Neural crest cell (in vitro differentiated cells): ENCODE measurements around the gene PFKL. TPM values are rescaled to one million over a fixed set of nuclear protein-coding genes. Genes with fewer than 3 reads are reported as not detected.

Experiments used
- DNase-seq: peaks from one replicate; pipeline ENCODE4 v3.0.0; 2021; ENCODE audit warnings: low read depth, mixed read lengths, low spot score
- H3K27ac Mint-ChIP-seq: one replicate; pipeline ENCODE4 v1.8.0; 2021; ENCODE audit warnings: mild to moderate bottlenecking, mixed read lengths; ENCODE audit not compliant: unreplicated experiment
- H3K27me3 Mint-ChIP-seq: 2 replicates; pipeline ENCODE4 v1.8.0; 2021; ENCODE audit warnings: low read depth, mild to moderate bottlenecking, mixed read lengths
- H3K36me3 Mint-ChIP-seq: 2 replicates; pipeline ENCODE4 v1.8.0; 2021; ENCODE audit warnings: low read depth, mild to moderate bottlenecking, mixed read lengths
- H3K4me1 Mint-ChIP-seq: 2 replicates; pipeline ENCODE4 v1.8.0; 2021; ENCODE audit warnings: mixed read lengths
- H3K4me3 Mint-ChIP-seq: one replicate; pipeline ENCODE4 v1.8.0; 2021; ENCODE audit warnings: mild to moderate bottlenecking, mixed read lengths
- H3K9me3 Mint-ChIP-seq: 2 replicates; pipeline ENCODE4 v1.8.0; 2021; ENCODE audit warnings: mixed read lengths
- CTCF ChIP-seq: fragments of 200-600 bp; sonication (generic); conservative IDR thresholded peaks from 2 replicates; pipeline ENCODE4 v1.5.0; 2021; ENCODE audit warnings: antibody characterized with exemption, mild to moderate bottlenecking
- total RNA-seq: library from RNA; stranded (reverse); gene quantifications from 2 replicates; pipeline ENCODE4 v1.2.1, GENCODE V29; 2021

Gene PFKL
- total RNA-seq, 1 donor from 2014 or later = 96.1 TPM

GRCh38 chr21:44350773-44351481 lies 51.1 kb downstream of the PFKL start:
- H3K4me1 Mint-ChIP-seq = peaks cover 5% of the 10 kb centered on the region
- DNase-seq = no peak
- no peaks in the 10 kb centered on the region for H3K36me3 Mint-ChIP-seq
- H3K27me3 Mint-ChIP-seq = no peaks in the 10 kb centered on the region
- H3K27ac Mint-ChIP-seq = no peak overlapping the region
- no peaks in the 10 kb centered on the region for H3K9me3 Mint-ChIP-seq
- no peak overlapping the region for H3K4me3 Mint-ChIP-seq
- TF ChIP-seq CTCF = no peak

GRCh38 chr21:44351535-44352252 lies 51.8 kb downstream of the PFKL start:
- DNase-seq = no peak
- Mint-ChIP-seq H3K4me3 (no peak overlapping the region), H3K4me1 (peaks cover 5% of the 10 kb centered on the region), H3K27ac (no peak overlapping the region), H3K9me3 (no peaks in the 10 kb centered on the region), H3K36me3 (no peaks in the 10 kb centered on the region), H3K27me3 (no peaks in the 10 kb centered on the region)
- no peak for TF ChIP-seq CTCF

GRCh38 chr21:44352253-44352860 lies 52.5 kb downstream of the PFKL start:
- no peaks in the 10 kb centered on the region for H3K36me3 Mint-ChIP-seq
- H3K9me3 Mint-ChIP-seq = no peaks in the 10 kb centered on the region
- peaks cover 5% of the 10 kb centered on the region for H3K4me1 Mint-ChIP-seq
- no peak overlapping the region for H3K4me3 Mint-ChIP-seq
- TF ChIP-seq CTCF = no peak
- H3K27me3 Mint-ChIP-seq = no peaks in the 10 kb centered on the region
- H3K27ac Mint-ChIP-seq = no peak overlapping the region
- DNase-seq = no peak

GRCh38 chr21:44353191-44353970 lies 53.5 kb downstream of the PFKL start, which contains the start of gene TRPM2:
Gene TRPM2, plus strand, starts transcription at chr21:44353621. Its CDS starts 80 bp downstream, at chr21:44353701.
- no peaks in the 10 kb centered on the region for H3K9me3 Mint-ChIP-seq
- H3K27ac Mint-ChIP-seq = peak within 1 kb of the TSS; percentile 73
- H3K4me1 Mint-ChIP-seq = peaks cover 5% of the 10 kb centered on the region
- H3K27me3 Mint-ChIP-seq = no peaks in the 10 kb centered on the region
- DNase-seq = no peak
- no peak for TF ChIP-seq CTCF
- H3K4me3 Mint-ChIP-seq = no peak within 1 kb of the TSS
- H3K36me3 Mint-ChIP-seq = no peaks in the 10 kb centered on the region

GRCh38 chr21:44354001-44354405 lies 54.1 kb downstream of the PFKL start:
- no peak for TF ChIP-seq CTCF
- DNase-seq = no peak
- Mint-ChIP-seq H3K9me3 (no peaks in the 10 kb centered on the region), H3K36me3 (no peaks in the 10 kb centered on the region), H3K4me3 (no peak overlapping the region), H3K4me1 (peaks cover 5% of the 10 kb centered on the region), H3K27me3 (no peaks in the 10 kb centered on the region), H3K27ac (no peak overlapping the region)
